MCF 10A (cell line): ENCODE measurements around the gene RHCG. TPM values are rescaled to one million over a fixed set of nuclear protein-coding genes. Genes with fewer than 3 reads are reported as not detected.

Experiments
- BruUV-seq: library from RNA; stranded (reverse); fragments of 400-500 nt; replicated peaks from 2 replicates; lab custom pipeline; 2021; lab: Mats Ljungman, UMichigan
- CTCF ChIA-PET: fragments of 300-600 bp; sonication (Branson Sonifier 250); formaldehyde crosslinking; extraction: SDS; loops from one replicate; lab custom pipeline; 2021; ENCODE audit warnings: antibody characterized with exemption, inconsistent platforms; lab: Yijun Ruan, JAX
- POLR2A ChIA-PET: fragments of 300-600, 350-650 bp; sonication (Branson Sonifier 250); formaldehyde crosslinking; extraction: SDS; loops from one replicate; lab custom pipeline; 2020; ENCODE audit warnings: antibody characterized with exemption, inconsistent platforms; lab: Yijun Ruan, JAX
- DNase-seq: peaks from one replicate; pipeline ENCODE4 v3.0.0-alpha.2; 2018; ENCODE audit not compliant: unreplicated experiment
- H3K27ac Mint-ChIP-seq: one replicate; pipeline ENCODE4 v1.8.0; 2022; ENCODE audit warnings: mild to moderate bottlenecking, low read depth, mixed read lengths; ENCODE audit not compliant: unreplicated experiment
- H3K27me3 Mint-ChIP-seq: one replicate; pipeline ENCODE4 v1.8.0; 2022; ENCODE audit warnings: mixed read lengths; ENCODE audit not compliant: insufficient read depth, unreplicated experiment
- H3K36me3 Mint-ChIP-seq: one replicate; pipeline ENCODE4 v1.8.0; 2022; ENCODE audit warnings: mild to moderate bottlenecking, moderate library complexity, mixed read lengths; ENCODE audit not compliant: insufficient read depth, unreplicated experiment
- H3K4me1 Mint-ChIP-seq: one replicate; pipeline ENCODE4 v1.8.0; 2022; ENCODE audit warnings: mixed read lengths; ENCODE audit not compliant: insufficient read depth, unreplicated experiment
- H3K4me3 Mint-ChIP-seq: one replicate; pipeline ENCODE4 v1.8.0; 2022; ENCODE audit warnings: mild to moderate bottlenecking, moderate library complexity, mixed read lengths; ENCODE audit not compliant: unreplicated experiment
- H3K9me3 Mint-ChIP-seq: one replicate; pipeline ENCODE4 v1.8.0; 2022; ENCODE audit warnings: mixed read lengths; ENCODE audit not compliant: unreplicated experiment
- intact Hi-C: fragments of 100-400 bp; cut with micrococcal nuclease; formaldehyde crosslinking; loops from 2 replicates; pipeline ENCODE4 v1.14.1; 2022
- total RNA-seq: library from RNA; stranded (reverse); gene quantifications from 2 replicates; pipeline ENCODE4 v1.2.3, GENCODE V29; 2022
- TF ChIP-seq, protein P1 (sequence below): fragments of 200-600 bp; IDR thresholded peaks from one replicate; pipeline ENCODE4 v1.8.0; 2022; ENCODE audit warnings: antibody characterized with exemption, mild to moderate bottlenecking; ENCODE audit not compliant: unreplicated experiment

Gene RHCG
- total RNA-seq, 1 experiment from 2014 or later, result not detected

DNA sequence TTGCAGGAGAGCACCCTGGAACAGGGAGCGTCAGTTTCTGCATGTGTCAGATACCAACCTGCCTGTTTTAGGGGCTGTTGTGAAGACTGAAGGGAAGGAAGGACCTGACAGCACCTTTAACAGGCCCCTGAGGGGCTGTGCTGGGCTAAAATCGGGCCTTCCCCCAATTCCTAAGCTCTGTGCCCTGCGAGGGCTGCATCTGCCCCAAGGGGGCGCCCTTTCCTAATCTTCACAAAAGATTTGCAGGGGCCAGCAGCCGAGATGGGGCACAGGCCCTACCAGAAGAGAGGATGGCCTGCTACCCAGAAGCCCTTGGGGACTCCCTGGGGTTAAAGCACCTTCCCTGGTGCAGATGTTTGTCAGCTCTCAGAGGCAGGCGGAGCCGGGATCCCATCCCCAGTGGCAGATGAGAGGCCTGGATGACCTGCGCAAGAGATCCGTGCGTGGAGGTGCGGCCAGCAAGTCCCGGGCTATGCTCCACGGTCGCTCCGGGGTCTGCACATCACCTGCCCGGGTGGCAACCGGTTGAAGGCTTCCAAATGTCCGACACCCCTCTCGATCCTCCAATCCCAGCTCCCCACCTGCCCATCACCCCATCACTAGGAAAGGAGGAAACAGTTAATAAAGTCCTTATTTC lies 53.6 kb downstream of the RHCG start:
- intact Hi-C loops, result loop anchor here (1.0 kb wide), 2 partner anchors 31 to 114 kb away; no protein-coding TSS in a partner anchor
- H3K4me1 Mint-ChIP-seq, result no peaks in the 10 kb centered on the region
- TF ChIP-seq, protein P1, sequence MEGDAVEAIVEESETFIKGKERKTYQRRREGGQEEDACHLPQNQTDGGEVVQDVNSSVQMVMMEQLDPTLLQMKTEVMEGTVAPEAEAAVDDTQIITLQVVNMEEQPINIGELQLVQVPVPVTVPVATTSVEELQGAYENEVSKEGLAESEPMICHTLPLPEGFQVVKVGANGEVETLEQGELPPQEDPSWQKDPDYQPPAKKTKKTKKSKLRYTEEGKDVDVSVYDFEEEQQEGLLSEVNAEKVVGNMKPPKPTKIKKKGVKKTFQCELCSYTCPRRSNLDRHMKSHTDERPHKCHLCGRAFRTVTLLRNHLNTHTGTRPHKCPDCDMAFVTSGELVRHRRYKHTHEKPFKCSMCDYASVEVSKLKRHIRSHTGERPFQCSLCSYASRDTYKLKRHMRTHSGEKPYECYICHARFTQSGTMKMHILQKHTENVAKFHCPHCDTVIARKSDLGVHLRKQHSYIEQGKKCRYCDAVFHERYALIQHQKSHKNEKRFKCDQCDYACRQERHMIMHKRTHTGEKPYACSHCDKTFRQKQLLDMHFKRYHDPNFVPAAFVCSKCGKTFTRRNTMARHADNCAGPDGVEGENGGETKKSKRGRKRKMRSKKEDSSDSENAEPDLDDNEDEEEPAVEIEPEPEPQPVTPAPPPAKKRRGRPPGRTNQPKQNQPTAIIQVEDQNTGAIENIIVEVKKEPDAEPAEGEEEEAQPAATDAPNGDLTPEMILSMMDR, result peak; percentile 75
- H3K36me3 Mint-ChIP-seq, result no peaks in the 10 kb centered on the region
- no TSS peak for BruUV-seq
- H3K9me3 Mint-ChIP-seq, result no peaks in the 10 kb centered on the region
- POLR2A ChIA-PET, result interaction anchor here (0.7 to 1.1 kb wide), 2 partner anchors 13 to 33 kb away, joined by 4 read pairs; no protein-coding TSS in a partner anchor
- H3K27ac Mint-ChIP-seq, result no peak overlapping the region
- DNase-seq, result peak; percentile 70
- CTCF ChIA-PET, result interaction anchor here (0.6 to 4.8 kb wide), 32 partner anchors 9 to 412 kb away, joined by 3 to 45 read pairs (median 4); partner anchors contain the start of gene KIF7
- no peak overlapping the region for H3K4me3 Mint-ChIP-seq
- peaks cover 25% of the 10 kb centered on the region for H3K27me3 Mint-ChIP-seq

DNA sequence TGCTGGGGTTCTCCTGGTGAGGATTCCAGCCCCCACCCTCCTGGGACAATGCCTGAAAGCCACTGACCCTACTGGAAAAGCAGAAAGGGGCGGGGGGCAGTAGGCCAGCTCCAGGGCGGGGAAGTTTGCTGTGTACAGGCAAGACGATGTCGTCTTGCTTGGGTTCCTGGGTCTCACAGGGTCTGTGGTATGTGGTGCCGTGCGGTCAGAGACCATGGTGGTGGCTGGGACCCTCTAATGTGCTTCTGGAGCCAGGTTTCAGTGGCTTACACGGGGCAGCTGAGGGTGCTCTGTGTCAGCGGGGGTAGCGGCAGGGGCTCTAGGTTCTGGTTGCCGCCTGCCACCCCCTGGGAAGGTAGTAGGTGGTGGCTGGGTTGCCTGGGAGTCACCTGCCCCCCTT lies 54.2 kb downstream of the RHCG start:
- Mint-ChIP-seq H3K27ac (no peak overlapping the region), H3K36me3 (no peaks in the 10 kb centered on the region), H3K4me3 (no peak overlapping the region), H3K9me3 (no peaks in the 10 kb centered on the region), H3K4me1 (no peaks in the 10 kb centered on the region), H3K27me3 (peaks cover 31% of the 10 kb centered on the region)
- no peak for DNase-seq
- no TSS peak for BruUV-seq
- intact Hi-C loops, result loop anchor here (1.0 kb wide), 2 partner anchors 31 to 114 kb away; no protein-coding TSS in a partner anchor
- POLR2A ChIA-PET, result interaction anchor here (0.7 to 1.1 kb wide), 2 partner anchors 13 to 33 kb away, joined by 4 read pairs; no protein-coding TSS in a partner anchor
- CTCF ChIA-PET, result interaction anchor here (0.6 to 4.8 kb wide), 28 partner anchors 8 to 412 kb away, joined by 3 to 45 read pairs (median 4); partner anchors contain the start of gene KIF7
- TF ChIP-seq, protein P1, result no peak

DNA sequence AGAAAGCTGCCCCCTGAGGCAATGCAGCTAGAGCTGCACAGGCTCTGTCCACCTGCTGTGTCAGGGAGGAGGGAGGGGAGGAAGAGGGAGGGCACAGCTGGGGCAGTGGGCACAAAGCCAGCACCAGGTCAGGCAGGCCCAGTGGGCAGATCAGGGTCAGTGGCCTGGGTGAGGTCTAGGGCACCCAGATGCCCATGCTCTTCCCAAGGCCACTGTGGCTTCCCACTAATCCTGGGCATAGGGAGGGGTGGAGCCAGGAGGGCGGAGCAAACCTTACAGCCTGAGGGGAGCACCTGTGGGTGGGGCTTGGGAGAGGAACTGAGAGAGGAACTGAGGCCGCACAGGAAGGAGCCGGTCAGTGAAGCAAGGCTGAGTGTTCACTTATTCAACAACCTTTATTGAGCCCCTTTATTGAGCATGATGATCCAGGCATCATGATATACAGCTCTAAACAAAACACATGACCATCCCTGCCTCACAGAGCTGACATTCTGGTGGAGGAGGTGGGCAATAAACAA lies 55.0 kb downstream of the RHCG start:
- Mint-ChIP-seq H3K9me3 (no peaks in the 10 kb centered on the region), H3K27ac (no peak overlapping the region), H3K36me3 (no peaks in the 10 kb centered on the region), H3K4me1 (no peaks in the 10 kb centered on the region), H3K27me3 (peaks cover 39% of the 10 kb centered on the region), H3K4me3 (no peak overlapping the region)
- no TSS peak for BruUV-seq
- DNase-seq, result no peak
- ChIA-PET POLR2A (interaction anchor here (0.7 kb wide), 1 partner anchor 92 kb away, joined by 3 read pairs; no protein-coding TSS in a partner anchor), CTCF (interaction anchor here (0.6 to 4.8 kb wide), 14 partner anchors 11 to 131 kb away, joined by 3 to 45 read pairs (median 6); no protein-coding TSS in a partner anchor)
- intact Hi-C loops, result no loop called here
- TF ChIP-seq, protein P1, result no peak

DNA sequence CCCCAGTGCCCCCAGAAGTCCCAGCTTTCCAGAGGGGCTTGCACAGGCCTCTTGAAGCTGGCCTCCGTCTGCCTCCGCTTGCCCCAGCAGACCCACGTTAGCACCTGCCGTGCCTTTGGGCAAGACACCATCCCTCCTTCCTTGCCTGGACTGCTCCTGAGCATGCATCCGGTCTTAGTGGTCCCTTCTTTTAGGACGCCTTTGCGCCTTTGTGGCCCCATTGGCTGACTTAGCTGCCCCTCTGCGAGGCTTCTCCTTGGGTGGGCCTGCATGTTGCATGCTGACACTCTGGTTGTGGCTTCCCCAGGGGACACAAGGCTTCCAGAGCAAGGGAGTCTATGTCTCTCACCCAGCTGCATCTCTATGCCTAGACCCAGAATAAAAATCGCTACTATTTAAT lies 56.6 kb downstream of the RHCG start:
- Mint-ChIP-seq H3K36me3 (no peaks in the 10 kb centered on the region), H3K9me3 (no peaks in the 10 kb centered on the region), H3K4me3 (no peak overlapping the region), H3K27ac (no peak overlapping the region), H3K27me3 (peaks cover 42% of the 10 kb centered on the region), H3K4me1 (no peaks in the 10 kb centered on the region)
- ChIA-PET POLR2A (interaction anchor here (0.6 kb wide), 1 partner anchor 9 kb away, joined by 3 read pairs; no protein-coding TSS in a partner anchor), CTCF (interaction anchor here (1.1 to 4.8 kb wide), 2 partner anchors 82 to 208 kb away, joined by 3 to 45 read pairs; no protein-coding TSS in a partner anchor)
- intact Hi-C loops, result no loop called here
- DNase-seq, result no peak
- no TSS peak for BruUV-seq
- TF ChIP-seq, protein P1, result no peak
